ENCODE data around the gene ZFHX3.

GRCh38 chr16:72850021-72850420, 197.9 kb downstream of the ZFHX3 start:
- no peak for TF ChIP-seq CTCF (IDR thresholded peaks at IDR 0.05 in 8 of 11, conservative IDR thresholded peaks at IDR 0.05 in 3 of 11)
- TF ChIP-seq POLR2A (IDR thresholded peaks at IDR 0.05) = no peak
- TF ChIP-seq POLR2AphosphoS5 (IDR thresholded peaks at IDR 0.05) = no peak
